ENCODE data around the gene USP20. TPM values are rescaled to one million over a fixed set of nuclear protein-coding genes. Genes with fewer than 3 reads are reported as not detected.

Gene USP20
- total and polyA plus RNA-seq, 4 experiments from 2014 or later: 36.5 to 132 (median 89.6) TPM

DNA sequence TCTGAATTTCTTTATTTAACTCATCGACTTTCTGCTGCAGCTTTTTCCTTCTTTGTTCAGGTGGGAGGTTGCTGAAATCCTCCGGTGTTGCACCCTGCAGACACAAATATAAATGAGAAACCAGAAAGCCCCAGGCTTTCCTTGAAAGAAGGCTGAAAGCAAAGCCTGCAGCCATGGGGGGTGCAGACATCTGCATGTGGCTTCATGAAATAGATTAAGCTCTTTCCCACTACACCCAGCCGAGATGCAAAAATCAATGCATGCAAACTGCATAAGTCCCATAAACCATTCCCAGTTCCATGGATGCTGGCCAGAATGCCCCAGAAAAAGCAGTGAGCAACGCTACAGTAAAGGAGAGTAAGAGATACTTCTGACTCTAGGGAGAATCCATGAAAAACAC is 73.6 kb downstream of the USP20 start:
- peaks cover 0 to 2% (median 0%) of the 10 kb centered on the region in 8 donors for H3K9me3 Mint-ChIP-seq

DNA sequence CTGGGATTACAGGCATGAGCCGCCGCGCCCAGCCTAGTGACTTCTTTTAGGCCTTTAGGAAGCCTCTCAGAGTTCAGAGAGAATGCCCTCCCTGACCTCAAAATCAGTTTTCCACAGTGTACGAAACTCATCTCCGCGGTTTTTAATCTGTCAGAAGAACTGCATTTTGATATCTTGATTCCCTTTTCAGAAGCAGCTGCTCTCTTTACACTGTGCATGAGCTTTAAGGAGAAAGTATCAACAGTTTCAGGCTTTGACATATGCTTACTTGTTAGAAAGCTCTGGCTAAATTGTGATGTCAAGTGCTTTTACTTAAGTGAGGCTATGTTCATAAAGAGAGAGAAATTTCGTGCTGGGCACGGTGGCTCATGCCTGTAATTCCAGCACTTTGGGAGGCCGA is 74.6 kb downstream of the USP20 start:
- ChIA-PET POLR2A (ENCODE audit: partially characterized antibody) (interaction anchor here (0.6 kb wide), 2 partner anchors 13 to 25 kb away, joined by 3 read pairs; no protein-coding TSS in a partner anchor), CTCF (ENCODE audit: partially characterized antibody) (interaction anchor here (1.0 to 1.2 kb wide), 2 partner anchors 23 to 124 kb away, joined by 3 to 4 read pairs; no protein-coding TSS in a partner anchor)
- Histone ChIP-seq H3K9me3 (ENCODE audit: control insufficient read depth in 1 of 2, low read length in 2 of 2) (no peaks in the 10 kb centered on the region), H3K27me3 (ENCODE audit: insufficient read depth, low read length) (no peaks in the 10 kb centered on the region), H3K4me1 (ENCODE audit: insufficient read depth, low read length) (no peaks in the 10 kb centered on the region), H3K36me3 (ENCODE audit: insufficient read depth, low read length) (peaks cover 37% of the 10 kb centered on the region), H3K27ac (ENCODE audit: low read depth, low read length) (no peak overlapping the region), H3K4me3 (ENCODE audit: low read length in 2 of 2) (no peak overlapping the region)
- Mint-ChIP-seq H3K27ac (peak overlapping the region in 4 of 7 donors; percentile 31 to 53 (median 40)), H3K9me3 (peaks cover 0 to 2% (median 0%) of the 10 kb centered on the region in 8 donors), H3K4me1 (peaks cover 12 to 19% (median 17%) of the 10 kb centered on the region in 4 donors), H3K4me3 (no peak overlapping the region), H3K27me3 (no peaks in the 10 kb centered on the region), H3K36me3 (peaks cover 38 to 61% of the 10 kb centered on the region in 2 donors)
- intact Hi-C loops (cut with micrococcal nuclease): no loop called here
- DNase-seq: no peak

More for the DNA sequence above, 73.6 kb downstream of the USP20 start:
- H3K9me3 ChIP-seq (ENCODE audit: control insufficient read depth in 1 of 2, low read length in 2 of 2): no peaks in the 10 kb centered on the region
- no peaks in the 10 kb centered on the region for H3K4me1 ChIP-seq (ENCODE audit: insufficient read depth, low read length)
- H3K27me3 ChIP-seq (ENCODE audit: insufficient read depth, low read length): no peaks in the 10 kb centered on the region
- intact Hi-C loops (cut with micrococcal nuclease): no loop called here
- DNase-seq: peak in 1 of 5 donors; percentile 2
- ChIA-PET CTCF (ENCODE audit: partially characterized antibody) (interaction anchor here (1.0 to 1.2 kb wide), 2 partner anchors 22 to 125 kb away, joined by 3 to 4 read pairs; no protein-coding TSS in a partner anchor), POLR2A (ENCODE audit: partially characterized antibody) (no interaction called here)
- no peaks in the 10 kb centered on the region for H3K27me3 Mint-ChIP-seq
- H3K4me3 Mint-ChIP-seq: no peak overlapping the region
- peak overlapping the region in 5 of 7 donors; percentile 25 to 68 (median 42) for H3K27ac Mint-ChIP-seq
- H3K27ac ChIP-seq (ENCODE audit: low read depth, low read length): no peak overlapping the region
- H3K36me3 ChIP-seq (ENCODE audit: insufficient read depth, low read length): peaks cover 37% of the 10 kb centered on the region
- H3K4me3 ChIP-seq (ENCODE audit: low read length in 2 of 2): no peak overlapping the region
- peaks cover 15 to 28% (median 22%) of the 10 kb centered on the region in 4 donors for H3K4me1 Mint-ChIP-seq
- peaks cover 46 to 68% of the 10 kb centered on the region in 2 donors for H3K36me3 Mint-ChIP-seq

DNA sequence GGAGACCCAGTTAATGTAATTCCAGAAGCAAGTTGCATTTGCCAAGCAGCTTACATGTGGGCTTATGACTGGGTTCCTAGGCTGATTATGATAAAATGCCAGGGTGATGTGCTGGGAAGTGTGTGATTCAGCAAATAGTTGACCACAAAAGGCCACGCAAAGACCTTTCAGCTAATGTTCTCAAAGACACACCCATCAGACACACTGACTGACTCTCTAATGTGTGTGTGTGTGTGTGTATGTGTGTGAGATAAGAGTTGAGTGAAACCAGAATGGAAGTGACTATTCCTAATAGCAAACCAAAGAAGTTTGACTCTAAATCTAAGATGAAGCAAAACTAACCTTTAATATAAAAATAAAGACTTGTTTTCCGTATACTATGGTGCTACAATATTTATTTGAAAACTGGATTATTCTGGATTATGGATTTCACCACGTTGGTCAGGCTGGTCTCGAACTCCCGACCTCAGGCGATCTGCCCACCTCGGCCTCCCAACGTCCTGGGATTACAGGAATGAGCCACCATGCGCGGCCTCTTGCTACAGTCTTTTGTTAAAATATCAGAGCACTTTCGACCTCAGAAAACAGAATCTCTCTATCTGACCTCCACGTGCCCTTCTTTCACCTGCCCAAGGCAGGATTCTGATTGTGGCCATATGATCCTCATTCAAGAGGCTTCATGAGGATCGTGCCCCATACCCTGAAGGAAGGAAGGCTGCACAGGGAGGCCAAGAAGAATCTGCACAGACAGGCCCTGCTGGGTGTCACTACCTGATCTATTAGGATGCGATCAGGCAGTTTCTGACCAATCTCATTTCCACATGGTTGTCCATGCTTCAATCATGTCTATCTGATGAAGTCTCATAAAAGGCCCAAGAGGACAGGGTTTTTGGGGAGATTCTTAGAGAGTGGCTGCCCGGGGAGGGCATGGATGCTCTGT is 75.6 kb downstream of the USP20 start:
- H3K27ac Mint-ChIP-seq: peak overlapping the region; percentile 66 to 92 (median 72)
- intact Hi-C loops (cut with micrococcal nuclease): no loop called here
- peaks cover 34 to 59% of the 10 kb centered on the region in 2 donors for H3K36me3 Mint-ChIP-seq
- H3K36me3 ChIP-seq (ENCODE audit: insufficient read depth, low read length): peaks cover 38% of the 10 kb centered on the region
- no peak overlapping the region for H3K4me3 ChIP-seq (ENCODE audit: low read length in 2 of 2)
- H3K27me3 Mint-ChIP-seq: no peaks in the 10 kb centered on the region
- CTCF ChIA-PET (ENCODE audit: partially characterized antibody): no interaction called here
- no peaks in the 10 kb centered on the region for H3K9me3 ChIP-seq (ENCODE audit: control insufficient read depth in 1 of 2, low read length in 2 of 2)
- no peaks in the 10 kb centered on the region for H3K4me1 ChIP-seq (ENCODE audit: insufficient read depth, low read length)
- peak in 1 of 5 donors; percentile 28 for DNase-seq
- POLR2A ChIA-PET (ENCODE audit: partially characterized antibody): interaction anchor here (0.6 kb wide), 1 partner anchor 26 kb away, joined by 3 read pairs; no protein-coding TSS in a partner anchor
- no peaks in the 10 kb centered on the region for H3K27me3 ChIP-seq (ENCODE audit: insufficient read depth, low read length)
- peaks cover 0 to 2% (median 0%) of the 10 kb centered on the region in 8 donors for H3K9me3 Mint-ChIP-seq
- H3K27ac ChIP-seq (ENCODE audit: low read depth, low read length): no peak overlapping the region
- peak overlapping the region in 1 of 8 donors; percentile 10 for H3K4me3 Mint-ChIP-seq
- H3K4me1 Mint-ChIP-seq: peaks cover 12 to 24% (median 17%) of the 10 kb centered on the region in 4 donors

DNA sequence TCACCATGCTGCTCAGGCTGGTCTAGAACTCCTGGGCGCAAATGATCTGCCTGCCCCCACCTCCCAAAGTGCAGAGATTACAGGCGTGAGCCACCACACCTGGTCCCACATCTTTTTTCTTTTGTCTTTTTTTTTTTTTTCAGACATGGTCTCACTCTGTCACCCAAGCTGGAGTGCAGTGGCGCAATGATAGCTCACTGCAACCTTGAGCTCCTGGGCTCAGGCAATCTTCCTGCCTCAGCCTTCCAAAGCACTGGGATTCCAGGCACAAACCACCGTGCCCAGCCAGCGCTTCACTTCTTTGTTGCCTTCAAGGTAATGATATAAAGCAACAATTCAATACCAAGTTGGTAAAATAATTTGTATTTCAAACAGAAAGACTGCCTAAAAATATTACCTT is 78.8 kb downstream of the USP20 start:
- Histone ChIP-seq H3K9me3 (ENCODE audit: control insufficient read depth in 1 of 2, low read length in 2 of 2) (no peaks in the 10 kb centered on the region), H3K36me3 (ENCODE audit: insufficient read depth, low read length) (peaks cover 24% of the 10 kb centered on the region), H3K4me3 (ENCODE audit: low read length in 2 of 2) (no peak overlapping the region), H3K27ac (ENCODE audit: low read depth, low read length) (no peak overlapping the region), H3K27me3 (ENCODE audit: insufficient read depth, low read length) (no peaks in the 10 kb centered on the region), H3K4me1 (ENCODE audit: insufficient read depth, low read length) (no peaks in the 10 kb centered on the region)
- intact Hi-C loops (cut with micrococcal nuclease): no loop called here
- DNase-seq: peak in 1 of 5 donors; percentile 5
- CTCF ChIA-PET (ENCODE audit: partially characterized antibody): interaction anchor here (1.0 to 1.2 kb wide), 3 partner anchors 12 to 27 kb away, joined by 3 to 4 read pairs (median 3); no protein-coding TSS in a partner anchor
- H3K36me3 Mint-ChIP-seq: peaks cover 30 to 63% of the 10 kb centered on the region in 2 donors
- no peak overlapping the region for H3K4me3 Mint-ChIP-seq
- no peaks in the 10 kb centered on the region for H3K27me3 Mint-ChIP-seq
- peaks cover 17 to 34% (median 25%) of the 10 kb centered on the region in 4 donors for H3K4me1 Mint-ChIP-seq
- peaks cover 0 to 2% (median 0%) of the 10 kb centered on the region in 8 donors for H3K9me3 Mint-ChIP-seq
- H3K27ac Mint-ChIP-seq: peak overlapping the region in 3 of 7 donors; percentile 42 to 55 (median 53)
- POLR2A ChIA-PET (ENCODE audit: partially characterized antibody): interaction anchor here (0.7 to 1.3 kb wide), 3 partner anchors 17 to 50 kb away, joined by 3 to 5 read pairs (median 5); no protein-coding TSS in a partner anchor

DNA sequence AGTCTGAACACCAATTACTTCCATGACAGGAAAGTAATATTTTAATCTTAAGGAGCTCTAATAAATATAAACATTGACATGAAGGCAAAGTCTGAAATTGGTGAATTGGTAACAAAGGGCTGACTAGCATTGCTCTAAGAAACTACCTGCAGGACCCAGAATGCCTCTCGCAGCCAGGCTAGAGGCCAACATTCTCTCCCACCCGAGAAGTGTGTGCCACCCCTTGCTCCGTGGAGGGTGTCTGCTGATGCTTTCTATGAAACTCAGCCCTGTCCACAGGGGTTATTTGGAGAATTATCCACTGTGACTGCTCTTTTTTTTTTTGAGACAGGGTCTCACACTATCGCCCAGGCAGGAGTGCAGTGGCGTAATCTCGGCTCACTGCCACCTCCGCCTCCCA is 81.4 kb downstream of the USP20 start:
- intact Hi-C loops (cut with micrococcal nuclease): no loop called here
- peaks cover 25 to 58% of the 10 kb centered on the region in 2 donors for H3K36me3 Mint-ChIP-seq
- H3K9me3 Mint-ChIP-seq: peaks cover 0 to 2% (median 0%) of the 10 kb centered on the region in 8 donors
- Histone ChIP-seq H3K4me3 (ENCODE audit: low read length in 2 of 2) (no peak overlapping the region), H3K36me3 (ENCODE audit: insufficient read depth, low read length) (peaks cover 20% of the 10 kb centered on the region), H3K9me3 (ENCODE audit: control insufficient read depth in 1 of 2, low read length in 2 of 2) (no peaks in the 10 kb centered on the region), H3K27me3 (ENCODE audit: insufficient read depth, low read length) (no peaks in the 10 kb centered on the region), H3K4me1 (ENCODE audit: insufficient read depth, low read length) (peaks cover 11% of the 10 kb centered on the region), H3K27ac (ENCODE audit: low read depth, low read length) (no peak overlapping the region)
- H3K4me1 Mint-ChIP-seq: peaks cover 20 to 46% (median 27%) of the 10 kb centered on the region in 4 donors
- ChIA-PET POLR2A (ENCODE audit: partially characterized antibody) (interaction anchor here (1.0 to 1.4 kb wide), 2 partner anchors 22 to 30 kb away, joined by 3 to 4 read pairs; no protein-coding TSS in a partner anchor), CTCF (ENCODE audit: partially characterized antibody) (no interaction called here)
- no peak overlapping the region for H3K4me3 Mint-ChIP-seq
- no peaks in the 10 kb centered on the region for H3K27me3 Mint-ChIP-seq
- peak overlapping the region in 2 of 7 donors; percentile 65 to 73 for H3K27ac Mint-ChIP-seq
- DNase-seq: no peak

DNA sequence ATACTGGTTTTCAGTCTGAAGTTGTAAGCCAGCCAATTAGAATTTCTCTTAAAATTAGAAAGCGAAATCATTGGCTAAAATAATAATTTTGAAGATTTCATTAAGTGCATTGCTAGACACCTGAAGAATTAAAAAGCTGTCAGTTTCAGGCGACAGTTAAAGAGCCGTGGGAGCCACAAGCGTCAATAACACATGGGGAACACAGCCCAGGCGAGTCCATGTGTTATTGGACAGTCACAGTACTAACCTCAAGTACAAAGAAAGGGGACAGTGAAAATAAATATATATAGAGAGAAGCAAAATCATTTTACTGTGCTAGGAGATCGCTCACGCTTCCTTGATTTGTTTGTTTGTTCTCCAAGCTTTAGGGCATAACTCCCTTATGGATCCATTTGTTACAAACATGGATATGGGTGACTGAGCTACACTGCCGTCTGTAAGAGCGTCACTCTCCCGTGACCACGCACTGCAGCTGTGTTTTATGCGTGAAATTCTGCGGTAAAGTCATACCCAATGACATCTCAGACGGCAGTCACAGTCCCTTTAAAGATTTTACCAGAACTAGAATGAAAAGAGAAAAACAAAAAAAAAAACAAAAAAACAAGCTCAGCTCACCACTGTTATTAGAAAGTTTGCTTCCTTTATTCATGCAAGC is 83.2 kb downstream of the USP20 start:
- Histone ChIP-seq H3K36me3 (ENCODE audit: insufficient read depth, low read length) (peaks cover 29% of the 10 kb centered on the region), H3K9me3 (ENCODE audit: control insufficient read depth in 1 of 2, low read length in 2 of 2) (no peaks in the 10 kb centered on the region), H3K27me3 (ENCODE audit: insufficient read depth, low read length) (no peaks in the 10 kb centered on the region), H3K4me3 (ENCODE audit: low read length in 2 of 2) (no peak overlapping the region), H3K27ac (ENCODE audit: low read depth, low read length) (no peak overlapping the region), H3K4me1 (ENCODE audit: insufficient read depth, low read length) (peaks cover 11% of the 10 kb centered on the region)
- Mint-ChIP-seq H3K27ac (peak overlapping the region in 6 of 7 donors; percentile 17 to 91 (median 72)), H3K4me3 (peak overlapping the region in 3 of 8 donors; percentile 20 to 68 (median 46)), H3K27me3 (no peaks in the 10 kb centered on the region), H3K4me1 (peaks cover 21 to 55% (median 29%) of the 10 kb centered on the region in 4 donors), H3K9me3 (peaks cover 0 to 2% (median 0%) of the 10 kb centered on the region in 8 donors), H3K36me3 (peaks cover 34 to 62% of the 10 kb centered on the region in 2 donors)
- intact Hi-C loops (cut with micrococcal nuclease): no loop called here
- DNase-seq: no peak
- POLR2A ChIA-PET (ENCODE audit: partially characterized antibody): interaction anchor here (0.9 to 1.7 kb wide), 4 partner anchors 14 to 32 kb away, joined by 3 to 11 read pairs (median 3); no protein-coding TSS in a partner anchor
- CTCF ChIA-PET (ENCODE audit: partially characterized antibody): no interaction called here

All from CD4-positive, alpha-beta memory T cell (primary cell).